HL-60/S4 treated with phorbol 12-myristate 13-acetate at 8.2 ng/mL for 4 days and 3 days (cell line): ENCODE measurements around the gene MXD1.

Experiments used
- in situ Hi-C: fragments of 300-500 bp; cut with MboI; formaldehyde crosslinking; loops from 2 replicates; pipeline ENCODE4 v1.15.0; 2022; ENCODE audit warnings: low sequenced_read_pairs

Gene MXD1

DNA sequence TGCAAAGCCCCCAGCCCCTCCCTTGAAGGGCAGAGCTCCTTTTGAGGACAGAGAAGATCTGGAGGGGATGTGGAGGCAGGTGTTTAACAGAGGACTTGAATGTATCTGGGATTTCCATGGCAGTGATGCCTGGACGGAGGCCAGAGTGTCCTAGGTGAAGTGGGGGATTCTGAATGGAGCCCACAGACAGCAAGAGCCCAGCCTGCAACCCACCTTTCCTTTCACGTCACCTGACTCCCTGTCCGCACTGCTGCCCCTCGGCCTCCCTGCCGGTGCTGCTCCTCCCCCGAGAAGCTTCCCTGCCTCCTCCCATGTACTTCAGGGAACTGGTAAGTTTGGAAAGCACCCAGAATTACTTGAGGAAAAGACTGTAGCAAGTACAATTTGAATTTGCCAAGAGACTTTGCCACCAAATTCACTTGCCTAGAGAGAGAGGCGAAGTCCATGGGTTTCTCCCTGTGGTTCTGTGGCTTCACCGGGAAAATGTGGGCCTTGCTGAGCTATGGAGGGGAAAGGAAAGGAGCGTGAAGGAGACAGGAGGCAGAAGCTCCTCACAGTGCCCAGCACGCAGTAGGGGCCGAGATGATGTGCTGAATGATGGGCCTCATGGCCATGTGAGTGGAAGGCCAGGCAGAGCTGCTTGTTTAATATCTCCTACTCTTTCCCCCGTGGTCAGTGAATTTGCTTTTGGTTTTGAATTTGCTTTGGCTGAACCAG lies 60.4 kb downstream of the MXD1 start:
- in situ Hi-C loops = no loop called here

DNA sequence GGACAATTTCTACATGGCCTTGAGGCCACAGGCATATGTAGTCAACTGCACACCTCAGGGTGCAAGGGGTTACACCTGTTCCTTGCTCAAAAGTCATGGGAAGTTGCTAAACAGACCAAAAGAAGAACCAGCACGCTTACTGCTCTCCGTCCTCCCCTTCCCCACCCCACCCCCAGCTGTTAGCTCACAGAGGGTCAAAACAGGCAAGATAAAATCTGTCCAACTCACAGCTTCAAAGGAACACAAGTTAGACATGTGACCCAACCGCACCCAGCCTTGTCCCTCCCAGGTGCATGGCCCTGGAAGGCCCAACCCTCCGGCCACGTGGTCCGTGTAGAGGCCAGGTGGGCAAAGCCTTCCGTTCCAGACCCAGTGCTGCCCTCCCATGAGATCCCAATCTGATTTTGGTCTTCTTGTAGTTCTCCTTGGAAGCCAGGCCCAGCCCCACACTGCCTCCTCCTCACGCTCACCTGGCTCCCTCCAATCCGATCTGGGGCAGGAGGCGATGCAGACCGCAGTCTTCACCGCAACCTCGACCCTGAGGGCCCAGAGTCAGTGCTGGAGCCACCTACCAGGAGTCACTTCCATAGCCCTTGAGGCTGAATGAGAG lies 61.0 kb downstream of the MXD1 start:
- in situ Hi-C loops = no loop called here

DNA sequence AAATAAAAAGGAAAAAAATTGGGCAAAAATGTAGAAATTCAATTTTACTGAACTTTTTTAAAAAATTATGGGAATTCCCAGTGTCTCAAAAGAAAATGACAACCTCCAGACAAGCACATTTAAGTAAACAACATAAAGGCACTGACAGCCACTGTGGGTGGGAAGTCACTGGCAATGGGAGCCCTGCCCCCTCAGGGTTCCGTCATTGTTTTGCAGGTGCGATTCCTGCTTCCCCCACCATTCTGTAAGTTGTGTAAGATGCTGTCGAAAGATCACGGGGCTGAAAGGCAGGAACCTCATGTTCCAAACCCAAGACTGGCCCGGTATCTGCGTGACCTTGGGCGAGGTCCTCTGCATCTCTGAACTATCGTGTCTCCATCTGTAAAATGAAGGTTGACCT lies 62.3 kb downstream of the MXD1 start:
- in situ Hi-C loops = no loop called here

DNA sequence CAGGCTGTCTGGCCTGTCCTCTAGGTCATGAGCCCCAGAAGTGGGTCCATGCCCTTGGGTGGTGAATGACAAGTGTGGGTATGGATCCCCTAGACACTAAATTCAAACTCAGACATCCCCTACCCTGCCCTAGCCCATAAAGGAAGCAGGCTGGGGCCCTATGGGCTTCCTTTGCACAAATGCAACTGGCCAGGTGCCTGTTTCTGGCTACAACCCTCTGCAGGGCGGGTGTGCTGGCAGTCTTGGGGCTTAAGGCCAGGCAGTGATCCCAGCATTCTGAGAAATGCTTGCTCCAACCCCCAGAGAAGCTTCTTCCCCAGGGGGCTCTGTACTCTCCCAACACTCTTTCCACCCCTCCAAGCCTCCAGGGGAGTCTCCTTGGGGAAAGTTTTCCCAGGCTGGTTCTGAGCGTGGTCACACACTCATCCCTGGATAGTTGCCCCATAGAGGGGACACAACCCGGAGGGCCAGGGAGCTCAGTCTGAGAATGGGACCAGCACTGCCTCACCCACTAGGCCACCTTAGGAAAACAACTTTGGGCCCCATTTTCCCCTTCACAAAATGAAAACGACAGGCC lies 63.1 kb downstream of the MXD1 start:
- in situ Hi-C loops = no loop called here

DNA sequence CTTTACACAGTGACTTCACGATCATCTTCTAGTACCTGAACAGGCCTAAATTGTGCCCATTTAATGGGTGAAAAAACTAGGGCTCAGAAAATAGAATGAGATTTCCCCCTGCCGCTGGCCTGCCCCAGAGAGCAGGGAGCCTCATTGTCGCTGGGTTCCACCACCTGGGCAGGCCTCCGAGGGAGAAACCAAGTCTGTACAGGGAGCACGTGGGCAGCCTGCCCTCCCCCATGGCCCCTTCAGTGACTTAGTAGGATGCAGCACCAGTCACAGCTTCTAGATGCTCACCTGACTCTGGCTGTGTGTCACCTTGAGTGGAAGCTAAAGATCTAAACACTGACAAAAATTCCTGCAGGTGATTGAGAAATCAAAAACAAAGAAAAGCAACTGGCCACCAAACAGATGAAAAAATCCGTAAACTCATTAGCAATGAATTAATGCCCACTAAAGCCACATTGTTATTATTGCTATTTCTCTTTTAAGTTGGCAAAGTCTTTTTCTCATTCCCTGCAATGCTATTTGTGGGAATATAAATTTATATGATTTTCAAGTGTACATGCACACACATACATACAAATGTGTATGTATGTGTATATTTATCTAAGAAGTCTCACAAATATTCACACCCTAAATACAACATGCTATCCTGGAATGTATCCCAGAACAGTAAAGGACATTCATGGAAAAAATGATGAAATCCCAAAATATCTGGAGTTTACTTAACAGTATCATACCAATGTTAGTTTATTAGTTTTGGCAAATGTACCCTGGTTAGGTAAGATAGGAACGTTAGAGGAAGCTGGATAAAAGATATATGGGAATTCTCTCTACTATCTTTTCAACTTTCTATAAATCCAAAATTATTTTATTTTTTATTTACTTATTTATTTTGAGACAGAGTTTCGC lies 65.2 kb downstream of the MXD1 start:
- in situ Hi-C loops = no loop called here

DNA sequence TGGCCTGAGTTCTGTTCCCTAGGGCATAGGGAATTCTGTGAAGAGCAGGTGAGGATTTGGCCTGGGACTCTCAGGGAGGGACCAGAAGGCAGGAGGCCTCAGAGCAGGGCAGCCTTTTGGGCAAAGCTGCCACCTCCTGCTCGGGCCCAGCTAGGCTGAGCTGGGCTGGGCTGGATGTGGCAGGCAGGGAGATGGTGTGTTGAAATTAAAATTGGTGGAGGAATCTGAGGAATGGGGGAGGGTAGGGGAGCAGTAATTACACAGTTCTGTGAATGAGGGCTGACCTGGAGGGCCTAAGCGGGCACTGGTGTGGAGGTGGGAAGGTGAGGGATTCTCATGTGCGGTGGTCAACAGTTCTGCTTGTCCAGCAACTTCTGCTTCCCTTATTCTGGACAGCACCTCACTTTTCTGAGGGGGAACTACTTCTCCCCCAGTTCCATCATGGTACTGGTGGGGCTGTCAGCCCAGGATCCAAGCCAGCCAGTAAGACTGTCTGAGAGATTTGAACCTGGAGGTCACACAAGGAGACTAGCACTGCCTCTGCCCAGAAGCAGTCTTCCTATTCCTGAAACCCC lies 68.6 kb downstream of the MXD1 start:
- in situ Hi-C loops = no loop called here

DNA sequence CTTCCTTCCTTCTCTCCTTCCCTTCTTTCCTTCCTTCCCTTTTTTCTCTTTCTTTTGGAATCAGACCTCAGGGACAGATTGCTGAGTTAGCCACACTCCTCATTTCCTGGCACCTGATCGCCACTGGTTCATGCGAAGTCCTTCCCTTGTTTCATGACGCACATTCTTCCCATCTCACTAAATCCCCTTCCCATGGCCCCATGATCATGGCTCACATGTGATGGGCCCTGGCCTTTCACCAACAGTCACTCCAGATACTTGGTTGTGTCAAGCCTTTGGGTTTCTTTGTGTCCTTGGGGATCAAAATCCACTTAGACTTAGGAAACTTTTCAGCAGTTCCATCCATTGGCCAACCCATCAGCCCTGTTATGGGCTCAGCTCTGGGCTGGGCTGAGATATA lies 70.3 kb downstream of the MXD1 start:
- in situ Hi-C loops = no loop called here

DNA sequence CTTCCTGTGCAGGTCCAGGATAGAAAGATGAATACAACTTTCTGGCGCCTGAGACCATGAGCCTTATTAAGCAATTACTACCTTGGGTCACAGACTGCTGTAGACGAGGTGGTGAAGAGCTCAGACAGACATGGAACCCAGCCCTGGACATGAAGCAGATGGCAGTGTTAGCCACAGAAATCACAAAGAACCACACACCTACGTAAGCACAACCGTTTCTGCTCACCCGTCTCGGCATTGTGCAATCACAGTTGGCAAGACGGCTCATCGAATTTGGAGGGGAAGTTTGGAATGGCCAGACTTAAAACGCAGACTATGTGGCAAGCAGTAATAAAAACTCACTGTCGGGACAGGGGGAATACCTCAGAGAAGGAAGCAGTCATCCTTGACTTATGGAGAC lies 70.8 kb downstream of the MXD1 start:
- in situ Hi-C loops = no loop called here

DNA sequence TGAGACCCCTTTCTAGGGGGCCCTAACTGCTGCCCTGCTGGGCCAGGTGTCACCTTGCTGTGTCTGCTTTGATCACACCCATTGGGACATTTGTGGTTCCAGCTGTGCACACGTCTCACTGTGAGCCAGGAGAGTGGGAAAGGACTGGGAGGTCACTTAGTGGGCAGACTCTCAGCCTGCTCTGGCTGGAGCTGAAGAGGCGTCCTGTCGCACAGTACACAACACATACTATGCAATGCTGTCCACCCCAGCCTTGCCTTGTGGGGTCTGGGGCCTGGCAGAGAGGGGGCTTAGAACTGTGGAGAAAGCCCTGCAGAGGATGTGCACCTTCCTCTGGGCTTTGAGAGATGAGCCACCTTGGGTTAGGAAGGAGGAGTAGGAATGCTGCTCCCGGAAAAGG lies 71.8 kb downstream of the MXD1 start:
- in situ Hi-C loops = no loop called here

DNA sequence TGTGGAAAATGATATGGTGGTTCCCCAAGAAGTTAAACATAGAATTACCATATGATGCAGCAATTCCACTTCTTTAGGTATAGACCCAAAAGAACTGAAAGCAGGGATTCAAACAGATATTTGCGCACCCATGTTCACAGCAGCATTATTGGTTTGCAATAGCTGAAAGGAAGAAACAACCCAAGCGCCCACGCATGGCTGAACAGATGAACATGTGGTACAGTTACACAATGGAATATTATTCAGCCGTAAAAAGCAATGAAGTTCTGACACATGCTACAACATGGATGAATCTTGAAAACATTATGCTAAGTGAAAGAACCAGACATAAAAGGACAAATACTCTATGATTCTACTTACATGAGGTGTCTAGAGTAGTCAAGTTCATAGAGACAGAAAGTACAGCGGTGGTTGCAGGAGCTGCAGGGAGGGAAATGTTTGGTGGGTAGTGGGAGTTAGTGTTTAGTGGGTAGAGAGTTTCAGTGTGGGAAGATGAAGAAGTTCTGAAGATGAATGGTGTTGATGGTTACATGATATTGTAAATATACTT lies 73.3 kb downstream of the MXD1 start:
- in situ Hi-C loops = no loop called here

DNA sequence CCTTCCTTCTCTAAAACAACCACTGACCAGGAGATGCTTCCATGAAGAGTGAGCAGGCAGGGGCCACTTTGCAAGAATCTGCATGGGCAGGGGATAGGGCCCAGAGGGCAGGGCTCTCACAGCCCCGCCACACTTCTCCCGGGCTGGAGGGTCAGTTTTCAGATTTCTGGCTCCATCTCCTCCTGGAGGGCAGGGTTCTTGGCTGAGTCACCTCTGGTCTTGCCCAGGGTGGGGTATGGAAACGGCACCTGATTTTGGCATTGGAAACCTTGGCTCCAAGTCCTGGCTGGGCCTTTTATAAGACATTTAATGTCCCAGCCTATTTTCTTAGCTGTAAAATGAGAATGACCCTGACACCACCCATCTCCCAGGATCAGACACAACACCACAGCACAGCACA lies 74.1 kb downstream of the MXD1 start:
- in situ Hi-C loops = no loop called here

DNA sequence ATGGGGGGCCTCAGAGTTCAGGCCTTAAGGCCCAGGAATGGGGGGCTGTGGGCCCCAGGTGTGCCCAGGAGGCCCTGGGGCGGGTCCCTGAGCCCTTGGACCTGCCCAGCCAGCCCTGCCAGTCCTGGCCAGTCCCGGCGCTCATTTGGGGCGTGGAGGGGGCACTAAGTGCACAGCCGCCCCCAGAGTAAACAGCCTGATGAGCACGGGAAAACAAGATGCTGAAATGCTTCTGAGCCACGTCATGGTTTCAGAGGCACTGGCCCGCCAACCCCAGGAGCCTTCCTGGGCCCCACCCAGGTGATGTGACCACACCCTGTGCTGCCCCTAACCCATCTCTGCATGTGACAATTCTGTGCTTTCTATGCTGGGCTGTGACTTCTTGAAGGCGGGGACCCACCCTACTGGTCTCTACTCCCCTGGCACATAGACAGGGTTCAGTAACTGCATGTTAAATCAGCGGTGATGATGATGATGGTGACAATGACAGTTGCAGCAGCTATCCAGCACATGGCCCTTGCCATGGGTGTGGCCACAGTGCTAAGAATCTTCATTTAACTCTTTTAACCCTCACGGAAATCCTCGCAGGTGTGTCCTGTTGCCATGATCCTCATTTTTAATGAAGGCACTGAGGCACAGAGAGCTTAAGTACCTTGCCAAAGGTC lies 74.7 kb downstream of the MXD1 start:
- in situ Hi-C loops = no loop called here
